Activated T-cell treated with anti-CD3 and anti-CD28 coated beads, Interleukin-2, amount 50 U/mL, for 4 hours (primary cell): ENCODE measurements around the gene APOBEC3B. TPM values are rescaled to one million over a fixed set of nuclear protein-coding genes. Genes with fewer than 3 reads are reported as not detected.
A peak's percentile ranks its signal among the peaks of the same experiment; 100 is the strongest.
"Not testable (repeated sequence)": the region's sequence is repeated elsewhere in the genome, so short reads cannot be mapped to it uniquely, and the experiment has no call there.

Experiments used
- ATAC-seq, 2 donors: fragments of 200-7000 bp; cut with Tn5 transposase; one replicate each; pipeline ENCODE4 v1.10.0; 2021
- DNase-seq: peaks from one replicate; pipeline ENCODE4 v3.0.0-alpha.2; 2020
- H3K27me3 Mint-ChIP-seq: one replicate; pipeline ENCODE4 v1.8.0; 2021; ENCODE audit warnings: low read depth, mixed read lengths
- H3K36me3 Mint-ChIP-seq: one replicate; pipeline ENCODE4 v1.8.0; 2022; ENCODE audit warnings: mixed read lengths; ENCODE audit not compliant: insufficient read depth
- H3K4me1 Mint-ChIP-seq: one replicate; pipeline ENCODE4 v1.8.0; 2021; ENCODE audit warnings: low read depth, mixed read lengths
- H3K4me3 Mint-ChIP-seq: one replicate; pipeline ENCODE4 v1.8.0; 2021; ENCODE audit warnings: mild to moderate bottlenecking, moderate library complexity, mixed read lengths
- H3K9me3 Mint-ChIP-seq: one replicate; pipeline ENCODE4 v1.8.0; 2021; ENCODE audit warnings: mixed read lengths
- total RNA-seq, 3 donors: library from RNA; stranded (reverse); gene quantifications; one replicate each; pipeline ENCODE4 v1.2.1, GENCODE V29; 2021

APOBEC3B gene
- total RNA-seq, 3 donors from 2014 or later: 1.1 to 2.1 (median 1.2) TPM

- no peaks in the 10 kb centered on the region for H3K27me3 Mint-ChIP-seq
- DNase-seq (no peak), ATAC-seq (no peak)
- no peaks in the 10 kb centered on the region for H3K9me3 Mint-ChIP-seq
- peaks cover 11% of the 10 kb centered on the region for H3K4me1 Mint-ChIP-seq
- H3K4me3 Mint-ChIP-seq: no peak overlapping the region
- H3K36me3 Mint-ChIP-seq: no peaks in the 10 kb centered on the region
Observed at GRCh38 chr22:38955926-38956325, 26.2 kb upstream of the APOBEC3B start.

GRCh38 chr22:38956551-38956950 is 25.6 kb upstream of the APOBEC3B start:
- Mint-ChIP-seq H3K4me3 (no peak overlapping the region), H3K4me1 (peaks cover 11% of the 10 kb centered on the region), H3K36me3 (no peaks in the 10 kb centered on the region), H3K9me3 (no peaks in the 10 kb centered on the region), H3K27me3 (no peaks in the 10 kb centered on the region)
- DNase-seq (no peak), ATAC-seq (no peak)

GRCh38 chr22:38957046-38957770 is 24.9 kb upstream of the APOBEC3B start, which contains the start of gene APOBEC3A:
Gene APOBEC3A (plus strand): TSS chr22:38957609. CDS start chr22:38957692, 83 bp downstream.
- Mint-ChIP-seq H3K9me3 (no peaks in the 10 kb centered on the region), H3K4me3 (no peak within 1 kb of the TSS), H3K4me1 (peaks cover 11% of the 10 kb centered on the region), H3K36me3 (no peaks in the 10 kb centered on the region), H3K27me3 (no peaks in the 10 kb centered on the region)
- no peak for ATAC-seq
- no peak for DNase-seq

- no peaks in the 10 kb centered on the region for H3K27me3 Mint-ChIP-seq
- H3K9me3 Mint-ChIP-seq: no peaks in the 10 kb centered on the region
- no peak overlapping the region for H3K4me3 Mint-ChIP-seq
- no peak for ATAC-seq
- DNase-seq: no peak
- peaks cover 11% of the 10 kb centered on the region for H3K4me1 Mint-ChIP-seq
- H3K36me3 Mint-ChIP-seq: no peaks in the 10 kb centered on the region
Observed at GRCh38 chr22:38957808-38958650, 24.1 kb upstream of the APOBEC3B start.

GRCh38 chr22:38958651-38958943 is 23.6 kb upstream of the APOBEC3B start:
- not testable (repeated sequence) for H3K4me1 Mint-ChIP-seq

GRCh38 chr22:38959590-38959989 is 22.6 kb upstream of the APOBEC3B start:
- H3K9me3 Mint-ChIP-seq: no peaks in the 10 kb centered on the region
- H3K36me3 Mint-ChIP-seq: no peaks in the 10 kb centered on the region
- ATAC-seq: no peak
- H3K4me3 Mint-ChIP-seq: no peak overlapping the region
- H3K27me3 Mint-ChIP-seq: no peaks in the 10 kb centered on the region
- DNase-seq: no peak
- H3K4me1 Mint-ChIP-seq: no peaks in the 10 kb centered on the region

More at GRCh38 chr22:38958651-38958943, 23.6 kb upstream of the APOBEC3B start:
- not testable (repeated sequence) for H3K4me3 Mint-ChIP-seq, H3K27me3 Mint-ChIP-seq, DNase-seq, H3K9me3 Mint-ChIP-seq, ATAC-seq, H3K36me3 Mint-ChIP-seq

- not testable (repeated sequence) for H3K4me1 Mint-ChIP-seq, H3K9me3 Mint-ChIP-seq, ATAC-seq, H3K27me3 Mint-ChIP-seq, H3K36me3 Mint-ChIP-seq, DNase-seq, H3K4me3 Mint-ChIP-seq
Observed at GRCh38 chr22:38960673-38961072, 21.5 kb upstream of the APOBEC3B start.

- H3K27me3 Mint-ChIP-seq, DNase-seq, H3K9me3 Mint-ChIP-seq, H3K4me1 Mint-ChIP-seq, H3K36me3 Mint-ChIP-seq, H3K4me3 Mint-ChIP-seq: not testable (repeated sequence)
- ATAC-seq: peak in 1 of 2 donors; percentile 36
Observed at GRCh38 chr22:38963291-38963738, 18.8 kb upstream of the APOBEC3B start.

GRCh38 chr22:38963872-38964271 is 18.3 kb upstream of the APOBEC3B start:
- no peaks in the 10 kb centered on the region for H3K9me3 Mint-ChIP-seq
- no peaks in the 10 kb centered on the region for H3K36me3 Mint-ChIP-seq
- no peak for DNase-seq
- H3K4me3 Mint-ChIP-seq: no peak overlapping the region
- H3K27me3 Mint-ChIP-seq: no peaks in the 10 kb centered on the region
- H3K4me1 Mint-ChIP-seq: no peaks in the 10 kb centered on the region
- ATAC-seq: peak; percentile 39 to 57

- H3K27me3 Mint-ChIP-seq: no peaks in the 10 kb centered on the region
- no peak for DNase-seq
- ATAC-seq: no peak
- no peak overlapping the region for H3K4me3 Mint-ChIP-seq
- no peaks in the 10 kb centered on the region for H3K9me3 Mint-ChIP-seq
- H3K36me3 Mint-ChIP-seq: no peaks in the 10 kb centered on the region
- H3K4me1 Mint-ChIP-seq: no peaks in the 10 kb centered on the region
Observed at GRCh38 chr22:38964306-38964705, 17.8 kb upstream of the APOBEC3B start.

- DNase-seq (no peak), ATAC-seq (no peak)
- no peaks in the 10 kb centered on the region for H3K9me3 Mint-ChIP-seq
- no peaks in the 10 kb centered on the region for H3K4me1 Mint-ChIP-seq
- no peaks in the 10 kb centered on the region for H3K36me3 Mint-ChIP-seq
- no peak overlapping the region for H3K4me3 Mint-ChIP-seq
- H3K27me3 Mint-ChIP-seq: no peaks in the 10 kb centered on the region
Observed at GRCh38 chr22:38964989-38965388, 17.2 kb upstream of the APOBEC3B start.

- Mint-ChIP-seq H3K9me3 (no peaks in the 10 kb centered on the region), H3K27me3 (peaks cover 4% of the 10 kb centered on the region), H3K4me3 (no peak overlapping the region), H3K4me1 (no peaks in the 10 kb centered on the region), H3K36me3 (no peaks in the 10 kb centered on the region)
- ATAC-seq (no peak), DNase-seq (no peak)
Observed at GRCh38 chr22:38965614-38966379, 16.4 kb upstream of the APOBEC3B start.

- Mint-ChIP-seq H3K9me3 (no peaks in the 10 kb centered on the region), H3K4me1 (no peaks in the 10 kb centered on the region), H3K36me3 (no peaks in the 10 kb centered on the region), H3K27me3 (peaks cover 4% of the 10 kb centered on the region), H3K4me3 (no peak overlapping the region)
- DNase-seq (no peak), ATAC-seq (no peak)
Observed at GRCh38 chr22:38966380-38966702, 15.8 kb upstream of the APOBEC3B start.

GRCh38 chr22:38966942-38967341 is 15.2 kb upstream of the APOBEC3B start:
- ATAC-seq: no peak

More at GRCh38 chr22:38966942-38967341, 15.2 kb upstream of the APOBEC3B start:
- no peak for DNase-seq
- peaks cover 4% of the 10 kb centered on the region for H3K27me3 Mint-ChIP-seq
- H3K4me3 Mint-ChIP-seq: no peak overlapping the region
- no peaks in the 10 kb centered on the region for H3K4me1 Mint-ChIP-seq
- no peaks in the 10 kb centered on the region for H3K9me3 Mint-ChIP-seq
- no peaks in the 10 kb centered on the region for H3K36me3 Mint-ChIP-seq
